Inflammatory macrophage treated with lipopolysaccharide for 1 hour (primary cell): ENCODE data around the gene TKFC.

ENCODE experiments used
- DNase-seq, 2 donors: peaks; one replicate each; pipeline ENCODE4 v3.0.0-alpha.2; 2020 to 2022

Gene TKFC

GRCh38 chr11:61332797-61333549, at the start of gene TKFC, which contains the start of gene DDB1:
TKFC (plus strand) TSS chr11:61333228; CDS start chr11:61334729, 1,501 bp downstream.
DDB1 (minus strand) TSS chr11:61333105; CDS start chr11:61332968, 137 bp downstream.
- DNase-seq: peak; percentile 76 to 77

- DNase-seq: peak in 1 of 2 donors; percentile 29
Measured at GRCh38 chr11:61283613-61284012, 49.4 kb upstream of the TKFC start.

GRCh38 chr11:61287338-61287977, 45.6 kb upstream of the TKFC start:
- no peak for DNase-seq

GRCh38 chr11:61290905-61291690, 41.9 kb upstream of the TKFC start:
- no peak for DNase-seq

GRCh38 chr11:61292356-61292755, 40.7 kb upstream of the TKFC start:
- DNase-seq: no peak

GRCh38 chr11:61293867-61294716, 38.9 kb upstream of the TKFC start:
- peak; percentile 33 to 38 for DNase-seq

GRCh38 chr11:61294717-61295595, 38.1 kb upstream of the TKFC start, which contains the start of gene VWCE:
VWCE (minus strand) TSS chr11:61295316; CDS start chr11:61295037, 279 bp downstream.
- peak; percentile 25 for DNase-seq

GRCh38 chr11:61295596-61295926, 37.5 kb upstream of the TKFC start:
- DNase-seq: no peak

- DNase-seq: no peak
Measured at GRCh38 chr11:61297341-61297740, 35.7 kb upstream of the TKFC start.

GRCh38 chr11:61297746-61298145, 35.3 kb upstream of the TKFC start:
- DNase-seq: peak; percentile 63 to 87

GRCh38 chr11:61298663-61299244, 34.3 kb upstream of the TKFC start:
- DNase-seq: no peak

GRCh38 chr11:61302550-61302949, 30.5 kb upstream of the TKFC start:
- no peak for DNase-seq

- DNase-seq: no peak
Measured at GRCh38 chr11:61303725-61304124, 29.3 kb upstream of the TKFC start.

GRCh38 chr11:61305417-61305816, 27.6 kb upstream of the TKFC start:
- DNase-seq: no peak

GRCh38 chr11:61306221-61306620, 26.8 kb upstream of the TKFC start:
- no peak for DNase-seq

GRCh38 chr11:61307354-61307753, 25.7 kb upstream of the TKFC start:
- no peak for DNase-seq

- no peak for DNase-seq
Measured at GRCh38 chr11:61309141-61309540, 23.9 kb upstream of the TKFC start.

- DNase-seq: no peak
Measured at GRCh38 chr11:61309739-61310138, 23.3 kb upstream of the TKFC start.

GRCh38 chr11:61310749-61311148, 22.3 kb upstream of the TKFC start:
- no peak for DNase-seq

GRCh38 chr11:61315260-61315659, 17.8 kb upstream of the TKFC start:
- DNase-seq: no peak
